HG03196 (cell line): ENCODE measurements around the gene SLC35F3.
"Not testable (repeated sequence)": the region's sequence is repeated elsewhere in the genome, so short reads cannot be mapped to it uniquely, and the experiment has no call there.

Experiments
- ATAC-seq: cut with Tn5 transposase; IDR thresholded peaks from one replicate; pipeline ENCODE4 v1.9.1; 2021; ENCODE audit not compliant: unreplicated experiment

Gene SLC35F3

DNA sequence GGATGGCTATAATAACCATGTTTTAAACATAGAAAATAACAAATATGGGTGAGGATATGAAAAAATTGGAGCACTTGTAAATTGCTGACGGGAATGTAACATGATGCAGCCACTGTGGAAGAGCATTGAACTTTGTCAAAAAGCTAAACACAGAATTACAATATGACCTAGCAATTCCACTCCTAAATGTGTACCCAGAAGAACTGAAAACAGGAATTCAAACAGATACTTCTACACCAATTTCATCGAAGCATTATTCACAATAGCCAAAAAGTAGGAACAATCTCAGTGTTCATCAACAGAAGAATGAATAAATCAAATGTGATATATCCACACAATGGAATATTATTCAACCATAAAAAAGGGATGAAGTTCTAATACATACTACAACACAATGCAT is 436.1 kb downstream of the SLC35F3 start:
- no peak for ATAC-seq

DNA sequence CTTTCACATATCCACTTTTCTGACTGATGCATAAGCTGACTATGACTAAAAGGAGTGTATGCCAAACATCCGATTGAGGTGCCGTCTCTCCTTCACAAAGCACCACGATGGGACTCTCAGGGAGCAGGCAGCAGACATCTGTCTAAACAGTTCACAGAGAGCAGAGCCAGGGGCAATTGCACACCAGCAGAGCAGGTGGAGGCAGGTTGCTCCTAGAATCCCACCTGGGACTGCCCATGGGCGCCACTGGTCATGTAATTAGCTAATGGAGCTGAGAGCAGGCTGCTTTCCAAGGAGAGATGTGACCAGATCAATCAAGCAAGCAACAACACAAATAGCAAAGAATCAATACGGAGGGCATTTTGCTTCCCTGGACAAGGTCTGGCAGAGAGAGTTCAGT is 438.3 kb downstream of the SLC35F3 start:
- no peak for ATAC-seq

DNA sequence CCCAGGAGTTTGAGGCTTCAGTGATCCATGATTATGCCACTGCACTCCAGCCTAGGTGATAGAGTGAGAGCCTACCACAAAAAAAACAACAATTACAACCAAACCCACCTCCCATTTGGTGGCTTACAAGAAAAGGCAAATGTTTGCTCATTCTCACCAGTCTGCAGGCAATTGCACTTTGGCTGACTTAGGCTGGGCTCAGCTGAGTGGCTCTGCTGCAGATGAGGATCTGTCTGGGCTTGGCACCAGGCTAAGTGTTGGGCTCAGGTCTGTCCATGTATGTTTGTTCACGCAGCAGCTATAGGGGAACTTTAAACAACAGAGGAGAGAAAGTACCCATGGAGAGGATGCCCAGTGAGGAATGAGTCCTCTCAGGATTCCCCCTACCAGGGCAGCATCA is 440.8 kb downstream of the SLC35F3 start:
- ATAC-seq: no peak

DNA sequence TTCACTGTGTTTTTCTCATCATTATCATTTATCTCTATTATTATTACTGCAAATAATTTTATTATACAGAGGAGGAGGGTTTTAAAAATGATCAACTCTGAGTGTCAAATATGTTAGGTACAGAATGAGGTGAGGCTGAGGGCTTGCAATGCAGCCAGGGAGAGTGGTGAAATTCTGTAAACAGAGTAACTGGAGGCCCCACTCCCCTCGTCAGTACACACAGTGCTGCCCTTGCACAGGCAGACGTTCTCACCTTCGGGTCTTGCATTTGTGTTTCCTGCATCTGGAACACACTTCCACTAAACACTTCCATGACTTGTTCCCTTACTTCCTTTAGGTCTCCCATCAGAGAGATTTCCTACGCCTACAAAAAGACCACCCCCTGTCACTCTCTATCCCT is 444.5 kb downstream of the SLC35F3 start:
- ATAC-seq: no peak

DNA sequence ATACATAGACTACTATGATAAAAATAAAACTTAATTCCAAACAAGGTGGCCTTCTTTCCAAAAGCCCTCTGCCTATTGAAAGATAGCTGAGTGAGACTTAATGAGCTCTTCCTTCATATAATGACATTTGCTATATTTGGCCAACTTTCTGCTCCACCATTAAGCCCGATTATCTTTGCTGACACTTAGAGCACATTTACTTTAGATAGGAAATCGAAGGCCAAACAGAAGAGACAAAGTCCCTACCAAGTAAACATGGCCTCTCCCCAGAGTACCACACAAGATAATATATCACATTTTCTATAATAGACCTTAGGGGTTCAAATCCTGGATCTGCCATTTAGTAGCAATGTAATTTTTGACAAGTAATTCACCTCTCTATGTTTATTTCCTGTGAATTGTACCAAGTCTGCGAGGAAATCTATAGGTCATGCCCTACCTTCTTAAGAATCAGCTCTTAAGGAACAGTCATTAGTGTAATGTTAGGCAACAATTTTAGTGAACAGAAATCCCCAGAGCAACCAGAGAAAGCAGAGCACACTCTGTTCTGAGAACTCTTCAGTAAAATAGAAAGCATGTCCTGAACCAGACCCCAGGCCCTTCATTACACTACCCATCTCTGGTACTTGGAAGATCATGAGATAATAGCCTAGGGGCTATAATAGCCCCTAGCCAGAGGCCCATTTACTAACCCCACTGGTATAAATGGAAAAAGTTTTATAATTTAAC is 451.5 kb downstream of the SLC35F3 start:
- ATAC-seq: no peak

DNA sequence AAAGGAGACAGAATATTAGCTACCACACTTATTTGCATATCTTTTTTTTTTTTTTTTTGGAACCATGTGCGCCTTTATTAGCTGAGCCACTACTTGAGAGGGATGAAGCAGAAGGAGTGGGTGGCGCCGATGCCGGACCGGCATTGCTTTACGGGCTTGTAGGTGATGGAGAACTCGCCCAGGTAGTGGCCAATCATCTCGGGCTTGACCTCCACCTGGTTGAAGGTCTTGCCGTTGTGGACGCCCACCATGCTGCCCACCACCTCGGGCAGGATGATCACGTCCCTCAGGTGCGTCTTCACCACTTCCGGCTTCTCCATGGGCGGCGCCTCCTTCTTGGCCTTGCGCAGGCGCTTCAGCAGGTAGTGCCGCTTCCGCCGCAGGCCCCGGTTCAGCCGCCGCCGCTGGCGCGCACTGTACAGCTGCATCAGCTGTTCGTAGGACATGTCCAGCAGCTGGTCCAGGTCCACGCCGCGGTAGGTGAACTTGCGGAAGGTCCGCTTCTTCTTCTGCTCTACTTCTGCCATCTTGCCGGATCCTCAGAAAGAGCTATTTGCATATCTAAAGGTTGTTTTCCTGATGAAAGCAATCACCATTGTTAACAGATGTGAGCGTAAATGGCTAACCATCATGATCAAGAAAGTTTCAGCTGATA is 452.3 kb downstream of the SLC35F3 start:
- not testable (repeated sequence) for ATAC-seq

DNA sequence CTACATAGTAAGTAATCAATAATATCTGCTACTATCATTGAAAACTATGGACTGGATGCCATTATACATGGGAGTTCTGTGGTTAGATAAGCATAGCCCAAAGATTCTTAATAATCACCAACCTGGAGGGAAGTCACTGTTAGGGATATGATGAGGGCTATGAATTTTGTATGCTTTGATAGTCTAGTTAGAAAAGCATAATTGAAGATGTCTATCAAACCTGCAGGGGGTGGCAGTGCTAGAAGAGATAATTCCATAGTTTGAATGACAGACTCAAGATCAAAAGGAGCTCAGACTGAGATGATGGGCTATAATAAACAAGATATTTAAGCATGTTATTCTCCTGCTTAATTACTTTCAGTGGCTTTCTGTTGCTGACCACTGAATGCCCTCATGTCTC is 453.4 kb downstream of the SLC35F3 start:
- no peak for ATAC-seq

DNA sequence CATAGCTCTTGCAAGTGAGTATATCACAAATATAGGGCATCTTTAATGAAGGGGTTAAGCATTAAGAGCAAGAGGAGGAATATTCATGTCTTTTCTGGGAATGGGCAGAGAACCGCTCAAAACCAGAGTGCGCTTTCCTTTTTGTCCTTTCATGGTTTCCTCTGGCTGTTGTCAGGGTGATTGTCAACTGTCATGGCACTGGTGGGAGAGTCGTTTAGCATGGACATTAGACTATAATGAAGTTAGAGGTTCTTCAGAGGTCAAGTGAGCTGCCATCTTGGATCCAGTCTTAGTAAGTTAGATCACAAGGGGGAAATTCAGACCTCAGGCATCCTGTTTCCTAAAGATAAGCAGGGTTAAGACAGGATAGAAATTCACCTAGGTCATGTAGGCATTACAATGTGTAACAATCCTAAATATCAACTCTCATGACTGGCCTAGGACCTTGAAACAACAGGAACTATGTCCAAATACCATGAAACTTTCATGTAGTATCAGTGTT is 456.7 kb downstream of the SLC35F3 start:
- no peak for ATAC-seq

DNA sequence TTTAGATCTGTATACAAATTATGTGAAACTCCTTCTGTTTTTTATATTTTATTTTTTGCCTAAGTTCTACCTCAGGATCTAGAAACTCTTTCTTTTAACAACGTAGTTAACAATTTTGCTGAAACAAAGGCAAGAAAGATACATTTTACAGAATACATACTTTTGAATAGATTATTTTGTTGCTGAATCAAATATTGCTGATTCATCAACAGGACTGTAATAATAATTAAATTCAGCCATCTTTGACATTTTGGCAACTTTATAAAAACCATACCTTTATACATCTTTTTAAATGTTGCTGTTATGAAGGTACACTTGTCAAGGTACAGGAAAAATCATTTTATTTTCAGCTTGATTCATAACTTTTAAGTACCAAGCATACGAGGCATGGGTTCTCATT is 458.1 kb downstream of the SLC35F3 start:
- no peak for ATAC-seq

DNA sequence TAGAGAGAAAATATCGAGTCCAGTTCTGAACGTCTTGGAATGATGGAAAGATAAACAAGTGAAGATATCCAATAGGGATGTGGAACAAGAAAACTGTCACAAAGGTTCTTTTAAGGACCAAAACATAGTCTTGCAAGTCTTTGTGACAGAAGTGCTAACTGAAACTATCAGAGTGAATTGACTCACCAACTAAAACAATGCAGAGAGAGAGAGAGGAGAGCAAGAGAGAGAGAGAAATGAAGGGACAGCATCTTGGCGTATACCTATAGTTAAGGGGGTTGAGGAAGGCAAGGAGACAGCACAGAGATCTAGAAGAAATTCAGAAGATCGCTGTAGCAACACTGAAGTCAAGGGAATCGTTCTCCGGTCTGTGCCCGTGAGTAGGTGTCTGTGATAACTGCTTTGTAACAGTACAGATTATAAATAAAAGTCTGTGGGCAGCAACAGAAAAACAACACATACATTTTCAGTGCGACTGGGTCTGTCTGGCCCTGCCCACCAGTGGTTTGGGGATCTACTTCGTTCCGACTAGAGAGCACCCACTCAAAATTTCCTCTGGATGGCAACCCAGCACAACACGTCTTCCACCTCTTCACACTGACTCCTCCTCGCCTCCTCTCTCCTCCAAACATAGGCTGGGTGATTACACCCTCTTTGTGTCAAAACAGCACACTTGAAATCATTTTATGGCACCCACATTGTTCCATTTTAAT is 464.0 kb downstream of the SLC35F3 start:
- ATAC-seq: no peak

DNA sequence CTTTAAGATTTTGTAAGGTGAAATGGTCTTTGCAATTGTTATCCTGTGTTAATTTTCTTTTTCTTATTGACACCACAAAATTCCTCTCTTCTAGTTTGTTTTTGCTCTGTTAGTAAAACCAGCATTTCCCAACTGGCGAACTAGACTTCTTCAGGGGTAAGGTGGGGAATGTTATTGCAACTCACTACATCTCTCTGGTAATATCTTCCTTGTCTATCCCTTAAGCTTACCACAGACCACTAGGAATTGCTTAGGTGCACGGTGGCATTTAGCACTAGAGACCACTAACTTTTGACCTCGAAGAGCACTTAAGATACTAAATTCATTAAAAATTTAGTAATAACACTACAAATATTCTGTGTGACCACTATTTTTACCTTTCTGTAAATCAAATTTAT is 464.6 kb downstream of the SLC35F3 start:
- ATAC-seq: no peak

DNA sequence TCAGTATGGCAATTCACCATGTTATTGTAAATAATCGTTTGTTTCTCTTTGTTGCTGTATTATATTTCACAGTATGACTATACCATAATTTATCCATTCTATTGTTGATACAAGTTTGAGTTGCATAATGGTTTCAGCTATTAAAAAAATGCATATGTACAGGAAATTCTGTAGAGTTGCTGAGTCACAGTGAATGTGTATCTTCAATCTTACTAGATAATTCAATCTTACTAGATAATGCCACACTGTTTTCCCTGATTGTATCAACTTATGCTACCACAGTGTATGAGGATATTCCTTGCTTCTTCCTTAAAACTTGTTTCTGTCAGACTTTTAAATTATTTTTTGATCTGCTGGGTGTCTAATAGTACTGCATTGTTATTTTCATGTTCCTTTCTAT is 465.3 kb downstream of the SLC35F3 start:
- ATAC-seq: no peak

DNA sequence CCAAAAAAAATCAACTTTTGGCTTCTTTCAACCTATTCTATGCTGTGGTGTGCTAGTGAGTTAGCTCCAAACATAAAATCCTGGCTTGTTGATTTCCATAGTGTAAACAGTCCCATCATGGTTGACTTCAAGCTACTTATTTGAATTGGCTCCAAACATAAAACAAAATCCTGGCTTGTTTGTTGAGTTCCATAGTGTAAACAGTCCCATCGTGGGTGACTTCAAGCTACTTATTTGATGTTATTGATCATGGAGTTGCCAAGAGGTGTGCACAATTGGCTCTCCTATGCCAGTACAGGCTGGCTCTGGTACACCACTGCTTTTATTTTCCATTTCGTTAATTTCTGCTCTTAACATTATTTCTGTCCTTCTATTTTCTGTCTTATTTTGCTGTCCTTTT is 466.9 kb downstream of the SLC35F3 start:
- ATAC-seq: no peak

DNA sequence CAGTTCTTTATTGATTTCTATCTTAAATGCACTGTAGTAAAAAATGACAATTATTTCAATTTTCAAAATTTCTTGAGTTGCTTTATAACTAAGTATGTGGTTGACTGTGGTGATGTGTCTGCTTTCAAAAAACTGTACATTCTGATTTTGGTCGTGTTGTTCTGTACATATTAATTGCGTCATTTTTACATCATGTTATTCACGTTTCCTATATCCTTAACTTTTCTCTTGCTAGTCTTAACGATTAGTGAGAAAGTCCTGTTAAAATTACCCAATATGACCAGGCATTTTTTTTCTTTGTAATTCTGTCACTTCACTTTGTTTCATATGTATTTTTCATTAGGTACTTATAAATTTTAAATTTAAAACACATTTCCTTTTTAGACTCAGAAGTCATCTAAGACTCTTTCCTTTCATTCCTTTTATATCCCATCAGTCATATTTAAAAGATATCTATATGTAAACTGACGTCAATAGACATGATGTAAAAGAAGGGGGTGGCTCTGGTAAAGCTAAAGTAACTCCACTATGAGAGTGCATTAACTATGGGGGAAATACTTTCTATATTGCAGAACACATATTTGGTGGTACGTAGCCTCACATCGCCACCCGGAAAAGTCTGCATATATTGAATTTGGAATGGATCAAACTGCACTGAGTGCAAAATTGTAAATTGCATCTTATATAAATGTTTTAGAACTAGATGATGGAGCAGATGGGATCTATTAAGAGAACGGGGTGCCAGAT is 467.7 kb downstream of the SLC35F3 start:
- no peak for ATAC-seq

DNA sequence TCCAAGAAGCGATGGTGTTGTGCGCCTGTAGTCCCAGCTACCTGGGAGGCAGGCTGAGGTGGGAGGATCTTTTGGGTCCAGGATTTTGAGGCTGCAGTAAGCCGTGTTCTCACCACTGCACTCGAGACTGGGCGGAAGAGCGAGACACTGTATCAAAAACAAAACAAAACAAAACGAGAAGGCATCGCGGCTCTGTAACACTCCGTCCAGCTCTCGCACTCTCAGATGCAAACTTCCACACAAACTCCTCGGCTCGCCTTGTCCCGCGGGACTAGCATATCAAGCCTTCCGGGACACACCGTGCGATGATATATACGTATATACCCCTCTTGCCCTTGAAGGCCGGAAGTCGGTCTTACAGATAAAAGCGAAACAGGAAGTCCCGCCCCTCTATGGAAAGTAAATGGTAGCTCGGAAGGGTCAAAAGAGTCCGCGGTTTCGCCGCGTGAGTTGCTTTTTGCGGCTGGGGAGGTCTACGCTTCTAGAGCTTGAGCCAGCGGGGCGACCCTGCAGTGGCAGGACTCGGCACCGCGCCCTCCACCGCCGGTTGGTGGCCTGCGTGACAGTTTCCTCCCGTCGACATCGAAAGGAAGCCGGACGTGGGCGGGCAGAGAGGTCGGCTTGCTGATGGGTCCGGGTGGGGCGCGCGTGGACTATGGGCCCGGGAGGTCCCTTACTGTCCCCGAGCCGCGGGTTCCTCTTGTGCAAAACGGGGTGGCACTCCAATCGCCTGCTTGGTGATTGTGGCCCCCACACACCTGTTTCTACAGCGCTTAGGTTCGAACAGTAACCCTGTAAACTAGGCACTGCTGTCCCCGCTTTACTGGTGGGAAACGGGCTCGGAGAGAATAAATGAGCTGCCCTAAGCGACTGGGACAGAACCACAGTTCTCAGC is 468.8 kb downstream of the SLC35F3 start, which contains the start of gene COA6:
Gene COA6 (plus strand): TSS at position 393 of the 895 bp plus-strand sequence. CDS start 11 bp downstream, at position 404.
- peak; percentile 92 for ATAC-seq

DNA sequence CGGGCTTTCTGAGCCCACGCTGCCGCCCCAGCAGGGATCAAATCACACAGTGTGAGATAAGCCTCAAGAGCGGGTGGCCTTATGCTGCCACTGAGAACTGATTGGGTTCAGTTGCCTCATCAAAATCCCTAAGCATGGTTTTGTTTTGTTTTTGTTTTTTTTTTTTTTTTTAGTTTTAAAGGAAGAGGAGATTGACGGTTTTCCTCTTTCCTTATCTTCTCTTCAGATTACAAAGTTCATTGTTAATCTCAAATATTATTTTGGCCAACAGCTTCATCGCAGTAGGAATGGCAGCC is 469.4 kb downstream of the SLC35F3 start:
- peak; percentile 13 for ATAC-seq
